DND-41 (cell line): Measurements from ENCODE around the gene ATXN1.

Experiments
- ATAC-seq: fragments of 200-7000 bp; cut with Tn5 transposase; 3 replicates; pipeline ENCODE4 v1.9.1; 2021; ENCODE audit warnings: low read depth; ENCODE audit not compliant: insufficient read depth
- DNase-seq: peaks from one replicate; pipeline ENCODE4 v3.0.0-alpha.2; 2020
- H2AFZ ChIP-seq: 2 replicates; pipeline ENCODE4 v1.6.0; 2012; ENCODE audit warnings: low read depth, low read length
- H3K27ac ChIP-seq: 2 replicates; pipeline ENCODE4 v1.5.1; 2012; ENCODE audit warnings: low read length, inconsistent platforms
- H3K27me3 ChIP-seq: fragments of 200-600 bp; sonication (generic); 2 replicates; pipeline ENCODE4 v1.6.0; 2012; ENCODE audit warnings: low read length, mild to moderate bottlenecking, inconsistent platforms; ENCODE audit not compliant: insufficient read depth, poor library complexity
- H3K36me3 ChIP-seq: 2 replicates; pipeline ENCODE4 v1.5.1; 2012; ENCODE audit warnings: low read length, inconsistent platforms; ENCODE audit not compliant: insufficient read depth
- H3K4me1 ChIP-seq: 2 replicates; pipeline ENCODE4 v1.5.1; 2012; ENCODE audit warnings: mild to moderate bottlenecking, low read length; ENCODE audit not compliant: insufficient read depth
- H3K4me2 ChIP-seq: 2 replicates; pipeline ENCODE4 v1.6.0; 2012; ENCODE audit warnings: mild to moderate bottlenecking, moderate library complexity, low read length, inconsistent platforms; ENCODE audit not compliant: insufficient read depth
- H3K4me3 ChIP-seq, 2 experiments: fragments of 200-600 bp in 1 of 2; shearing (Covaris generic) in 1 of 2; 2 replicates each; pipeline ENCODE4 v1.5.1; 2012 to 2016; ENCODE audit warnings: inconsistent platforms in 2 of 2, low read length in 2 of 2, mild to moderate bottlenecking in 2 of 2, low read depth in 1 of 2, moderate library complexity in 1 of 2
- H3K79me2 ChIP-seq: 2 replicates; pipeline ENCODE4 v1.6.0; 2012; ENCODE audit warnings: low read length, inconsistent platforms; ENCODE audit not compliant: insufficient read depth
- H3K9ac ChIP-seq: 2 replicates; pipeline ENCODE4 v1.6.0; 2012; ENCODE audit warnings: low read depth, mild to moderate bottlenecking, inconsistent platforms, low read length, moderate library complexity
- H3K9me3 ChIP-seq: 2 replicates; pipeline ENCODE4 v1.5.1; 2012; ENCODE audit warnings: low read length, moderate library complexity, mild to moderate bottlenecking, inconsistent platforms; ENCODE audit not compliant: insufficient read depth, severe bottlenecking
- H4K20me1 ChIP-seq: 2 replicates; pipeline ENCODE4 v1.6.0; 2012; ENCODE audit warnings: low read length; ENCODE audit not compliant: insufficient read depth
- CTCF ChIP-seq: IDR thresholded peaks from 2 replicates; pipeline ENCODE4 v1.5.1; 2012; ENCODE audit warnings: borderline replicate concordance, low read length, moderate library complexity, mild to moderate bottlenecking; ENCODE audit not compliant: poor library complexity, severe bottlenecking; ENCODE audit errors: extremely low read depth
- EZH2 ChIP-seq: IDR thresholded peaks from 3 replicates; pipeline ENCODE4 v1.6.1; 2012; ENCODE audit warnings: borderline replicate concordance, low read depth, mild to moderate bottlenecking, moderate library complexity, low read length, inconsistent platforms; ENCODE audit not compliant: severe bottlenecking

The ATXN1 gene

GRCh38 chr6:16504609-16505008, 256.7 kb downstream of the ATXN1 start:
- 0 out of 2 replicates have a peak overlapping the region, but pooled peaks have one; percentile 0 for H3K4me2 ChIP-seq
- no peaks in the 10 kb centered on the region for H3K36me3 ChIP-seq
- peaks cover 22% of the 10 kb centered on the region for H3K4me1 ChIP-seq
- ATAC-seq (no peak), DNase-seq (no peak)
- H3K27ac ChIP-seq = no peak overlapping the region
- no peaks in the 10 kb centered on the region for H3K27me3 ChIP-seq
- TF ChIP-seq EZH2 = no peak
- TF ChIP-seq CTCF = no peak
- no peaks in the 10 kb centered on the region for H4K20me1 ChIP-seq
- no peak overlapping the region for H2AFZ ChIP-seq
- no peaks in the 10 kb centered on the region for H3K9me3 ChIP-seq
- no peaks in the 10 kb centered on the region for H3K79me2 ChIP-seq
- no peak overlapping the region for H3K9ac ChIP-seq
- no peak overlapping the region for H3K4me3 ChIP-seq

GRCh38 chr6:16503970-16504415, 257.3 kb downstream of the ATXN1 start:
- ATAC-seq = peak; percentile 78
- no peak for TF ChIP-seq CTCF
- no peak for TF ChIP-seq EZH2
- Histone ChIP-seq H2AFZ (no peak overlapping the region), H3K27me3 (no peaks in the 10 kb centered on the region), H3K36me3 (no peaks in the 10 kb centered on the region), H3K4me1 (peaks cover 22% of the 10 kb centered on the region), H3K4me2 (peak overlapping the region; percentile 13; the same call in 1 of the 2 replicates), H3K9ac (no peak overlapping the region), H3K9me3 (no peaks in the 10 kb centered on the region), H3K79me2 (no peaks in the 10 kb centered on the region), H4K20me1 (no peaks in the 10 kb centered on the region), H3K4me3 (no peak overlapping the region), H3K27ac (no peak overlapping the region)
- DNase-seq = peak; percentile 8

- Histone ChIP-seq H3K4me3 (no peak overlapping the region), H3K27ac (no peak overlapping the region), H3K9ac (no peak overlapping the region), H3K4me2 (no peak overlapping the region), H3K9me3 (no peaks in the 10 kb centered on the region), H2AFZ (no peak overlapping the region), H3K36me3 (no peaks in the 10 kb centered on the region), H3K79me2 (no peaks in the 10 kb centered on the region), H3K4me1 (peaks cover 22% of the 10 kb centered on the region), H3K27me3 (no peaks in the 10 kb centered on the region), H4K20me1 (no peaks in the 10 kb centered on the region)
- ATAC-seq (no peak), DNase-seq (no peak)
- TF ChIP-seq EZH2 = no peak
- no peak for TF ChIP-seq CTCF
Observed at GRCh38 chr6:16503241-16503775, 258.0 kb downstream of the ATXN1 start.
